GM12891 (cell line): ENCODE measurements around the gene SPON1.

Experiments
- POLR2A ChIP-seq: IDR thresholded peaks from 2 replicates; pipeline ENCODE4 v1.6.1; 2011; ENCODE audit warnings: low read depth, low read length, control low read depth
- POLR2AphosphoS5 ChIP-seq: IDR thresholded peaks from 2 replicates; pipeline ENCODE4 v1.6.1; 2011; ENCODE audit warnings: low read depth, low read length, control low read depth
- TAF1 ChIP-seq: IDR thresholded peaks from 2 replicates; pipeline ENCODE4 v1.6.1; 2011; ENCODE audit warnings: low read depth, low read length, control low read depth

DNA sequence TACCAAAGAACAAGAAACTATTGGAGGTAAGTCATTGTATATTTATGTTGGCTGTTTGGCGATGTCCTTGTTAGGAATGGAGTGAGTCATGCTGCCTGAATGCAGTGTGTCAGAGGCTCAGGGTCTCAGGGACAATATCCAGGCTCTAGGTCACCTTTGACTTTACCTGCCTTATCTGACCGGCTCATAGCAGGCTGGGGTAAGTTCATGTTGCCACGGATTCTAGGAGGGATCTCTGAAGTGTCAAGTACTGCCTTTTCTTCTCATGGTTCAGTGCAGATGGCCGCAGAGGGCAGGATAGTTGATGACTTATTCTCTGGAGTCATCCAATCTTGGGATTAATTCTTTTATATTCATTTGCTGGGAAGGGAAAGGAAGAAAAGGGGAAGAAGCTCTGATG lies 53.2 kb downstream of the SPON1 start:
- TF ChIP-seq POLR2AphosphoS5: no peak
- no peak for TF ChIP-seq POLR2A
- no peak for TF ChIP-seq TAF1
